Ramos (cell line): ENCODE results near the gene CDH12.
"Not testable (repeated sequence)": the region's sequence is repeated elsewhere in the genome, so short reads cannot be mapped to it uniquely, and the experiment has no call there.

ENCODE experiments used
- in situ Hi-C: fragments of 300-500 bp; cut with MboI; formaldehyde crosslinking; loops from one replicate; pipeline ENCODE4 v1.14.3; 2022; ENCODE audit warnings: low sequenced_read_pairs; ENCODE audit not compliant: unreplicated experiment

CDH12 gene

GRCh38 chr5:22079002-22079401 is 774.1 kb downstream of the CDH12 start:
- in situ Hi-C loops = no loop called here

- in situ Hi-C loops = no loop called here
These were observed 776.6 kb downstream of the CDH12 start for GRCh38 chr5:22076586-22076985.

- in situ Hi-C loops = no loop called here
These were observed 782.9 kb downstream of the CDH12 start for GRCh38 chr5:22070186-22070728.

GRCh38 chr5:22063717-22064116 is 789.4 kb downstream of the CDH12 start:
- in situ Hi-C loops = no loop called here

GRCh38 chr5:22058620-22059019 is 794.5 kb downstream of the CDH12 start:
- in situ Hi-C loops = no loop called here

- in situ Hi-C loops = no loop called here
These were observed 796.1 kb downstream of the CDH12 start for GRCh38 chr5:22057012-22057411.

GRCh38 chr5:22056601-22057000 is 796.5 kb downstream of the CDH12 start:
- in situ Hi-C loops = no loop called here

GRCh38 chr5:22053195-22053594 is 799.9 kb downstream of the CDH12 start:
- in situ Hi-C loops = no loop called here

- in situ Hi-C loops = no loop called here
These were observed 801.3 kb downstream of the CDH12 start for GRCh38 chr5:22051881-22052280.

- in situ Hi-C loops = no loop called here
These were observed 802.2 kb downstream of the CDH12 start for GRCh38 chr5:22050931-22051330.

GRCh38 chr5:22044229-22044628 is 808.9 kb downstream of the CDH12 start:
- in situ Hi-C loops = no loop called here

GRCh38 chr5:22036061-22036460 is 817.1 kb downstream of the CDH12 start:
- in situ Hi-C loops = no loop called here

GRCh38 chr5:22033066-22033465 is 820.1 kb downstream of the CDH12 start:
- in situ Hi-C loops = no loop called here

- in situ Hi-C loops = no loop called here
These were observed 829.4 kb downstream of the CDH12 start for GRCh38 chr5:22023784-22024183.

GRCh38 chr5:22012893-22013292 is 840.3 kb downstream of the CDH12 start:
- in situ Hi-C loops = not testable (repeated sequence)

- in situ Hi-C loops = not testable (repeated sequence)
These were observed 842.3 kb downstream of the CDH12 start for GRCh38 chr5:22010808-22011207.

GRCh38 chr5:22001097-22001496 is 852.0 kb downstream of the CDH12 start:
- in situ Hi-C loops = not testable (repeated sequence)

- in situ Hi-C loops = not testable (repeated sequence)
These were observed 867.3 kb downstream of the CDH12 start for GRCh38 chr5:21985799-21986198.

- in situ Hi-C loops = not testable (repeated sequence)
These were observed 901.6 kb downstream of the CDH12 start for GRCh38 chr5:21951571-21951970.

- in situ Hi-C loops = no loop called here
These were observed 922.0 kb downstream of the CDH12 start for GRCh38 chr5:21931116-21931515.

- in situ Hi-C loops = no loop called here
These were observed 933.6 kb downstream of the CDH12 start for GRCh38 chr5:21919414-21920022.

GRCh38 chr5:21918451-21918850 is 934.7 kb downstream of the CDH12 start:
- in situ Hi-C loops = no loop called here
